NCI-H1436 treated with DMSO at 0.1 percent for 48 hours (cell line): ENCODE measurements around the gene PTPRG.
"Not testable (repeated sequence)": the region's sequence is repeated elsewhere in the genome, so short reads cannot be mapped to it uniquely, and the experiment has no call there.

Experiments used
- DNase-seq: peaks from one replicate; lab custom pipeline; 2025; lab: John Stamatoyannopoulos, UW

The PTPRG gene

DNA sequence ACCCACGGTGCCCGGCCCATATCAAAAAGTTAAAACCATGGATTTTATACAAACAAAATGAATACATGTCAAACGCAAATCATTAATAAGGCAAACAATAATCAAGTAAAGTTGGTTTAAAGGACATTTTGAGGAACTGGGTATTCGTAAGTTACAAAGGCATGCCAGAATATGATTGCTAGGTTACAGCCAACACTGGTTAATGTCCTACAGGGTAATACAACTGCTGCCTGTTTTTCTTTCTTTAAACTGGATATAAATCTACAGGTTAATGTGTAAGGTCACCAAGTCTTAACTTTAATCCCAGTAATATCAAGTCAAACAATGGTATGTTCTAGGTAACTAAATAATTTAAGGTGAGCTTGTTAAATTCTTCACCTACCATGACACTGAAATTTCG lies 166.1 kb downstream of the PTPRG start:
- DNase-seq: no peak

DNA sequence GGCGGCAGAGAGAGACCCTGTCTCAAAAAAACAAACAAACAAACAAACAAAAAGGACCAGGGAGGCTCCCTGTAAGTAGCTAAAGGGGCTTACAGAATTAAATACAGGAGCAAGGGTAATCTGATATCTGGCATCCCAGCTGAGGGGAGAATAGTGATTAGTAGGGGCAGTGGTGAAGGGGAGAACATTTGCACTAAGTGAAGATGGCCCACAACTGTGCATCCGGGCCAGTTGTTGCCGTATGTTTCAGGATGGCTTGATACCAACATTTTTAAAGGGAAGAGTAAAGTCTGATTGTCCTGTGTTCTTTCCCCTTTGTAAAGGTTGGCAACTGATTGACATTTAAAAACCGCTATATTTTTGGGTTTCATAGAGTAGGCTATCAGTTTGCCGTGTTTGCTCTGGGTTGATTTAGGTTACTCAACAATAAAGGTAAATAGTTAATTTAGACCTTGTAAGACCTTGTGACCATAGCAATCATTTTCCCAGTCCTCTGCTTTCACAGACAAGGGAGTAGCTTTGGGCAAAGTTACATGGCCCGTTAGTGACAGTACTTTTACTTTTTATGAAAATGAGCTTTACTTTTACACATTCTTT lies 167.8 kb downstream of the PTPRG start:
- no peak for DNase-seq

DNA sequence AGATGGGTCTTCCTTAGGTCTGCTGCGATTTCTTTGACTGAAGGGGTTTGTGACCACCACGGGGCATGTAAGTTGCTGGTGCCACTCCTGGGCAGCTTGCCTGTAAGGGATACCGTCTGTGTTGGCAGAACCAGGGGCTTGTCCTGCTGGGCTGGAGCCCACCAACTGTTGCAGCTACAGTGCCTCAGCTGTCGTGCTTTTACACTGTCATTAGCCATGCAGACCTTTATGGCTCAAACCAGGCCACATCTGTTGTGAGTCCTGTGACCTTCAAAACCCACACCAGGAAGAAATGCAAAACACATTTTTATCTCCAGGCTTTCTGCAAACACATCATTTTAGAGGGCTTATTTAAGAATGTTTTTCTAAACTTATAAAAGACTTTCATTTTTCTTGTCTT lies 168.7 kb downstream of the PTPRG start:
- DNase-seq: no peak

DNA sequence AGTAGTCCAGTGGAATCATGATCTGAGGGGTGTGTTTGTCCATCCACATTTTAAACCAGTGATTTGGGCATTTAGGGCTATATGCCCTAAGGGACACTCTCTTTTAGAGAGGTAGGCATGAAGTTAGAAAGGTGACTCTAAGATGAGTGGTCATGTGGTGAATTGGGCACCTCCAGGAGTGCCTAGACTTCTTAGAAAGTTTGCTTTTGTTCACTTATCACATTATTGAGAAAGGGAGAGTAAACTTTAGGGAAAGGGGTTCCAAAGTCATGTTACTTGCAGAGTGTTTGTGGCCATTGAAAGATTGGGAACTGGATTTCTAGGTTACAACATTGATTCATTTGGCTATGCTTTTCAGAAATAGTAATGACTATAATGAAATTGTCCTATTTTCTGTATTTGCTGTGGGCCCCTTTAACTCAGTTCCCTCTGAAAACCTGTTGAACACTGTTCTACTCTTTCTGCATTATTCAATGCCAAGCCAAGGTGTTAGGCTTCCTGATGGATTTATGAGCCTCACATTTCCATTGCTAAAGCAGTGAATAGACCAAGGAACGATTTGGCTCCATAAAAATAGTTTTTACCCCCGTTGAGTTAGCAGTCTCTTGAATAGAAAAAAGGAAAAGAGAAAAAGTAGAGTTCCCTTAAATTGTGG lies 169.3 kb downstream of the PTPRG start:
- no peak for DNase-seq

DNA sequence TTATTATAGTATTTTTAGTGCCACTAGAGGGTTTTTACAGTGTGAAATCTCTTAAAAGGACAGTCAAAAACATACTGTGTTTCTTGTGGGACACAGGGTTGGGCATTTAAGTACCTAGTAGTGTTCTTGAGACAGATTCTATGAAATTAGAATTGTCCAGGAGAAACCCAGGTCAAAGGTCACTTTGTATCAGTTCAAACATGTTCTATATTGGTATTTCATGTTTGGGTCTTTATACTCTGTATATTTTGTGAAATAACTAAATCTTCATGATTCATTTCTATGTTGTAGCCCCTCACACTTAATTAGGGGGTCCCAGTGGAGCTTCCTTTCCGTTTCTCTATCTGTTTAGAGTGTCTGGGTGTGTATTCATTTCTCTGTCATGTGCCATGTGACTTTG lies 171.6 kb downstream of the PTPRG start:
- no peak for DNase-seq

DNA sequence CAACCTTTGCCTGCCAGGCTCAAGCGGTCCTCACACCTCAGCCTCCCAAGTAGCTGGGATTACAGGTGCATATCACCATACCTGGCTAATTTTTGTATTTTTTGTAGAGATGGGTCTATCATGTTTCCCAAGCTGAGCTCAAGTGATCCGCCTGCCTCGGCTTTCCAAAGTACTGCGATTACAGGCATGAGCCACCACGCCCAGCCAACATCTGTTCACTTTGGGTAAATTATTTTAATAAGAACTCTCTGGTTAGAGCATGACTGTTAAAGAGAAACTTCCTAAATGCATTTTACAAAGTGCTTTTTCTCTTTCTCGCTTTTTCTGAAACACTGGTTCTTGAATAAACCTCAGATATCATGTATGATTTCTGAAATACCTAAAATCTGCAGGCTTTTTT lies 172.5 kb downstream of the PTPRG start:
- DNase-seq: no peak

DNA sequence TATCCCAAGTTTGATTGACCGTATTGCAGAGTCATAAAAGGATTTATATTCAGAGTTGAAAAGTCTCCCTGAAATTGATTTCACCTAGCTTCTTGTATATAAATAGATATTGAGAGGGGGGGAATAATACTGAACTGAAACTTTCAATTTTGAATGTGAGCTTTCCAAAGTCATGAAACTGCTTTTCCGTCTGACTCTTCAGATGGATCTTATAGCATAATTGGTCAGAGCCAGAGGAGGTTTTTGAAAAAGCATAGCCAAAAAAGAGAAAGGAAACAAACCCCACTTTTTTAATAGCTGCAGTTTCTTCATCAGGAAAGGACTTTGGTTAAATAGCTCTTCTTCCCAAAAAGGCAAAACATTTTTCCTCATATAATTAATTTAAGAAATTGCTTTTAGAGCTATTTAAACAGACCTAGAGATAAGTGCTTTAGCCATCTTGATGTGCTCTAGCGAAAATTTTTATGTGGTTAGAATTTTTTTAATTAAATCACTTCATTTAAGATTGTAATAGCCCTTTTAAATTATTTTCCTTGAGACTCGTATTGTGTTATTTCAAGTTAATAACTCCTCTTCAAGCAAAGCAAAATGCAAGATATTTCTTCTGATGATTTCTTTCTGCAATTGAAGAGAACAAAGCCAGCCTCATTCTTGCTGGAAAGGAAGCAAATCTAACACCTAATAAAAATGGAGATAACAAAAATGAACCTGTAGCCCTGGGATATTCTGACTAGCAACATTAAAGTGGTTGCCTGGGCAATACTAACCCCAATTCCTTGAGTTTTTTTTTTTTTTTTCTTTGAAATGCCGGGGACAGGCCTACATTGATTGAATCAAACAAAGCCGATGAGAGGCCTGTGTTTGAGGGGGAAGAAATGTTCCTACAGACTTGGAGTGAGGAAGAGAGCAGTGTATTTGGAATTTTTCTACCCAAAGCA lies 173.6 kb downstream of the PTPRG start:
- no peak for DNase-seq

DNA sequence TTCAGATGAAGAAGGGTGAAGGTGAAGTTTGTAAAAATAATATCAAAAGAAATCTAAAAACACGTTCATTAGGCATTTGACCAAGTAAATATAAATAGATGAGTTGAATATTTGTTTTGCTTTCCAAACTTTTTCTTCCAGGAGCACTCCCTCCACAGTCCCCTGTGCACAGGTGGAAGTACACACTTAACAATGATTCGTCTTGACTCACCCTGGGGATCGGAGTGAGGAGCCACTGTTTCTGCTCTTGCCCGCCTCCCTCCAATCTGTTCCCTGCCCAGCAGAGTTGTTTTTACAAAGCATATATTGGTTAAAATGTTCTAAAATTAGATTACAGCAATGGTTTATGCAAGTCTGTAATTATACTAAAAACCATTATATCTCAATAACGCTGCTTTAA lies 175.1 kb downstream of the PTPRG start:
- no peak for DNase-seq

DNA sequence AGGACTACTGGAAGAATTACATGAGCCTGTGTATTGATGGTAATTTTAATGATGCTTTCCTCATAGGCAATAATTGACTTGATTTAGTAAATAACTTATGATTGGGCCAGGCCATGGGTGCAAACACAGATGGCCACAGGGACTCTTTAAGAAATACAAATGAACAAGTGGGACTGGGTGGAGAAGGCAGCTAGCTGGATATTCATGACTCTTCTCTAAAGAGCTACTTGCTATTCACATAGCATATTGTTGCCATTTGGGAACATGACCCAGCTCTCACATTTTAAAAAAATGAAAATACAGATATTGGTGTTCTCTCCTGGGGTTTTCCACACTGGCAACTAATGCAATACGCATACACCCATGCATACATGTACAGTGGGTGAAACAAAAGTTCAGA lies 178.3 kb downstream of the PTPRG start:
- DNase-seq: no peak

DNA sequence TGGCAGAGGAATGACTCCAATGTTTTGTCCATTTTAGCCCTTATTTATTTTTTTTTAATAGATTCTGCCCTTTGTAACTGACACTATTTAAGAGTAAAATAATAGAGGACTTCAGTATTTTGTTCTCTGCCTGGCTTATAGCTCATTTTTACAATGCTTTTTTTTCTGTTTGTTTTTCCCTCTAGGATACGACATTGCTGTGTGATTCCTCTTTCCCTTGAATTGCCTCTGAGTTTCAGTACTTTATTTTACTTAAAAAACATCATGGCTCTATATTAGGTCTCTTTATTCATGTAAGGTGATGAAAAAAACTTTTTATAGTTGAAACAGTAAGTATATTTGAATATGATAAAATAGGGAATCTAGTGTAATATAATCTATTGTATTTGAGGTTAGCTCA lies 179.1 kb downstream of the PTPRG start:
- no peak for DNase-seq

DNA sequence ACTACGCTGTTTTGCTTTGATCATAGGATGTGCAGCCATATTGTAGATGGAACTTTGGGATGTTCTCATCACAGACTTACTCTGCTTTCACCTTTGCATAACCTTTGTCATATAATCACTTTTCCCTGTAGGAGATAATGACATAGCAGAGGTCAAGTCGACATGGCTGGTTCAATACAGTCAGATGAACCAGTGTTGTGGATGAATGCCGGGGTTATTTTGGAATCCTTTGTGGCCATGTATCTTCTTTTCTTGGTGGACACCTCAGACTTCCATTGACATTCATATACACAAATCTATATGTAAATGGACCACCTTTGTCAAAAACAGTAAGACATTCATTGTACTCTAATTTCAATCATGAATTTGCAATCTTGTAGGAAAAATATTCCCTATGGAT lies 180.2 kb downstream of the PTPRG start:
- DNase-seq: no peak

DNA sequence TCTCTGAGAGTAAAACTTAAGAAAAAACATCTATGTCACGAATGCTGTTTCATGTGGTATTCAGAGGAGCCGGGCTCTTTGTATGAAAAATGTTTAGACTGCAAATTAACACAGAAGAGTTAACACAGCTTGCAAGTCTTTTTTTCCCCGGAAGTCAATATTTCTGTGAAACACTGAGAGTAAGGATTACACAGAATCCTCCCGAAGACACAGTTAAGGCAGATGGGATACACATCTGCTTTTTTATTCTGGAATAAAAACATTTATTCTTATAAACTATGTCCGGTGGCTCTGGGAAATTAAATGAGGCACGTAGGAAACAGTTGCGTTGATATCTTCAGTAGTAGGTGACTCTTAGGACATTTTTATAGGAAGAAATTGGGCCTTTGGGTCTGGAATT lies 180.6 kb downstream of the PTPRG start:
- no peak for DNase-seq

DNA sequence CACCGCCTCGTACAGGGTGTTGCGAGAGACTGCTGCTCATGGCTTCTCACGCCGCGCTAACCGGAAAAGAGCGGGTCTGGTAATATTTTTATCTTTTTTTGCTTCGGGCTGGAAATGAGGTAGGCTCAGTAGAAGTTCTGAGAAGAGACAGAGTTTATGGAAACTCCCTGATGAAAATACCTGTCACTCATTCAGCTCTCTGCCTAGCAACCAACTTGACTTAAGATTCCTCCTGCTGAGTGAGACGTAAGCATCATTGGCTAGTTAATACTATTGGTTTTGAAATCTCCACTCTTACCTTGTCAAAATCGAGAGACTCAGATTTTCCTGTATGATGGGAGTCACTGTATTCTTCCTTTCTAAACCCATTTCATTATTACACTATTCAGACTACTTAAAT lies 181.7 kb downstream of the PTPRG start:
- no peak for DNase-seq

DNA sequence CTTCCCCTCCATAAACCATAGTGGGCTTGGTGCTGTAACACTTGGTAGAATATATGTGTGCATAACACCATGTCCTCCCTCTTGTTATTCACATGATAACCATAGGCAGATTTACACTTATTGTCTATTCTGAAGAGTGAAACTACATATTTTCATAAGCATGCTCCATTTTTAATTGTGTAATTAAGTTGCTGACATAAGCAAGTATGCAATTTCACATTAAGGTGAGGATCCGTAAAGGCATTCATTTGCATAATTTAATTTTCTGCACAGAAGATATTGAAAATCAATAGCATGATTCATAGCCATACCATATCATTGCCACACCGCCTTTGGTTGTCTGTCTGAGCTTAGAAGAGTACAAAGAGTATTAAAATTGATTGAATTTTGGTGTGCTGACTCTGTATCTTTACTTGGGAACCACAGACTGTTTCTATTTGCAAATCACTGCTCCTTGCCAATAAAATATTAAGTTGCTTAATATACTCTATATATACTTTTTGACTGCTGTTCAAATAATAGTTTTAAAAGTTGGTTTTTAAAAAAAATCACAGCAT lies 182.4 kb downstream of the PTPRG start:
- DNase-seq: no peak

DNA sequence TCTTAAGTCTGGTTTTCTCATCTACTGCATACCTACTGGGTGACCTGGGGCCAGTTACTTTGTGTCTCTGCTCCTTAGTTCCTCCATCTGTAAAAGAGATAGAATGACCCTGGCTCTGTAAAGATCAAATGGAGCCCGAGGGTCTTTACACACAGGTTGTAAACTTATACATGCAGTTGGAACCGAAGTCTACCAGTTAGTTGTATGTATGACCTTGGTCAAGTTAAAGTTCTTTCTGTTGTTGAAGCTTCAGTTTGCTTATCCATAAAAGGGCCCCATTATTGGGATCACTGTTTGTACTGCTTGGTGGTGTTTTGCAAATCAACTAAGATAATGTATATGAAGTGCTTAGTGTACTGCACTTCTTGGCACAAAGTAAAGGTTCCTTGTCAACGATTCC lies 186.9 kb downstream of the PTPRG start:
- no peak for DNase-seq

DNA sequence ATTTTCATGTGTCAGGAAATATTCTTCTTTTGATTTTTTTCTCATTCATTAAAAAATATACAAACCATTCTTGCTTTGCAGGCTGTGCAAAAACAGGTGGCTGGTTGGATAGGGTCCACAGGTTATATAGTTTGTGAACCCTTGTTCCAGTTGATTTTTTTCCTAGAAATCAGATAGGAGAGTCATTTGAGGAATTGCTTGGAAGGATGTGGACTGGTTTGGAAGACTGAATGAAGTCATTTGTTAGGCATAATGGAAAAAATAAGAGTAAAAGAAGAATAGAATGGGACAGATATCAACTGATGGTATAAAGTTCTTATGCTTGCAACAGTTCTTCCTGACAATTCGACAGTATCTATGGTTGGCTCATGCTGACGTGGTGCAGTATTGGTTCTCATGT lies 189.4 kb downstream of the PTPRG start:
- DNase-seq: no peak

DNA sequence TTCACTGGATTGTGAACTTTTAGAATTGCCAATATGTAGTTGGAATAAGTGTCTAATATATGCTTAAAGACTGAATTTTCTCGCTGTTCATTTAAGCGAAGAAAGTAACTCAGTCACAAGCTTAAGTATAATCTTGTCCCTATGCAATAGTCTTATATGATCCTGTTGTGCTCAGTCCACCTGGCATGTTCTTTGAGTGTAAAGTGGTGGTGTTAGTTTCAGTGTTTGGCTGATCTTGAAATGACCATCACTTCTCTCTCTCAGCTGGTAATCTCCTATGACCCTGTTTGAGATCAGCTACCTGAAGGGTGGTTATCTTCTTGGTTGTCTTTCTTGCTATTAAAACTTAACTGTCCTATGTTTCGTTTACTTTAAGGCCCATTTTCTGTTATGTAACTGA lies 197.5 kb downstream of the PTPRG start:
- DNase-seq: no peak

DNA sequence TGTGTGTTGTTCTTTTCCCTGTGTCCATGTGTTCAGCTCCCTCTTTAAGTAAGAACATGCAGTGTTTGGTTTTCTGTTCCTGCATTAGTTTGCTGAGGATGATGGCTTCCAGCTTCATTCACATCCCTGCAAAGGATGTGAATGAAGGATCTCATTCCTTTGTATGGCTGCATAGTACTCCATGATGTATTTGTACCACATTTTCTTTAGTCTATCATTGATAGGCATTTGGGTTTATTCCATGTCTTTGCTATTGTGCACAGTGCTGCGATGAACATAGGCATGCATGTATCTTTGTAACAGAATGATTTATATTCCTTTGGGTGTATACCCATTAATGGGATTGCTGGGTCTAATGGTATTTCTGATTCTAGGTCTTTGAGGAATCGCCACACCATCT lies 199.4 kb downstream of the PTPRG start:
- not testable (repeated sequence) for DNase-seq

DNA sequence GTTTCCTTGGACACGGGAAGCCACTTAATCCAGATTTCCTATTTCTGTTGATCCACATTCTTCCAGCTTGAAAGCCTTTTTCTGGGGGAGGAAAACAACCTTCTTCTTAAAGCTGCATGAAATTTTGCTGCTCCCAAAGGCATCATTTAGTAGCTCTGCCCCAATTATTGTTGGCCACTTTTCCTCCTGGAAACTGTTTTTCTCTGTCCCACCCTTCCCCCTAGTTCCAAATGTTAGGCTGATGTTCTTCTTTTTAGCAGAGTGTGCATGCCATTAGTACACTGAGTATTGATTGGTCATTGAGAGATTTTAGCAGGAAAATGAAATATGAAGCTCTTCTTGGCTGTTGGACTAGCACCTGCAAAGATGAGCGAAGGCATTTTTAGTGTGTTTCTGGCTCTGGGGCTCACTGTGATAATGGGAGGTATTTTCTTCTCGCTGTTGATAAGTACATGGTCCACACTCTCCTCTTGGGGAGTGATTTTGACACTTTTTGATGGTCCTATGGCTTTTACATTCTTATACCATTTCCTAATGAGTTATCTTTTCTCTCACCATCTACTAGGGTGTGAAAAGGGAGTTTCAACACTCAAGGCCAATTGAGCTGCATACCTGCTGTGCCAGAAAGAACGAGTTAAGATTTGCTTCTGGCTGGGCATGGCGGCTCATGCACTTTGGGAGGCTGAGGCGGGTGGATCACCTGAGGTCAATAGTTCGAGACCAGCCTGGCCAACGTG lies 200.5 kb downstream of the PTPRG start:
- no peak for DNase-seq

DNA sequence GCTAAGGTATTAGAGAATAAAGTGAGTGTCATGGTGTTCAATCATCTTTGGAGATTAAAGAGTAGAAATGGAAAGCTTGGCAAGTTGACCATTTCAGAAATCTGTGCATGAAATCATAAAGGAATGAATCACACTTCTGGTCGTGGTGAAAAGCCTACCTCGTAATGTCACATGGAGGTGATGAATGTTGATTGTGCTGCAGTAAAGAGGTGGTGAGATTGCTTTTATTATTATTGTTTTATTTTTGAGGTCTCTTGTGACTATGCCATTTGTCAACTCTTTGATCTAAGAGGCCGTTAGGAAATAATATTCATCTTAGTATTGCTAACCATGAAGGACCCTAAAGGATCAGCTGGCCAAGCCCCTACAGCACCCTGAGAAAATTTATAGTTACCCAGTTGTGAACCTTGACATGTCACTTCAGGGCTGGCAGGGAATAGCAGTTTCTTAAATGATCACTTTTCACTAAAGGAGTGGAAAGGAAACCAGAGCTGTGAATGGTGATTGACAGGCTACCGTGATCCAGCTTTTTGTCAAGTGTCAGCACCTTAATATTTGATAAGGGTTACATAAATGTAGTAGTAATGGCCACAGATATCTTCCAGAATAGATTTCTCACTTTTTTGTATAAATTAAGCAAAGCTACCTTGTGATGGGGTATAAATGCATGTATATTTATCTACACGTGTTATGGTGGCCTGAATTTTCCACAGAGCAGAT lies 203.9 kb downstream of the PTPRG start:
- no peak for DNase-seq

DNA sequence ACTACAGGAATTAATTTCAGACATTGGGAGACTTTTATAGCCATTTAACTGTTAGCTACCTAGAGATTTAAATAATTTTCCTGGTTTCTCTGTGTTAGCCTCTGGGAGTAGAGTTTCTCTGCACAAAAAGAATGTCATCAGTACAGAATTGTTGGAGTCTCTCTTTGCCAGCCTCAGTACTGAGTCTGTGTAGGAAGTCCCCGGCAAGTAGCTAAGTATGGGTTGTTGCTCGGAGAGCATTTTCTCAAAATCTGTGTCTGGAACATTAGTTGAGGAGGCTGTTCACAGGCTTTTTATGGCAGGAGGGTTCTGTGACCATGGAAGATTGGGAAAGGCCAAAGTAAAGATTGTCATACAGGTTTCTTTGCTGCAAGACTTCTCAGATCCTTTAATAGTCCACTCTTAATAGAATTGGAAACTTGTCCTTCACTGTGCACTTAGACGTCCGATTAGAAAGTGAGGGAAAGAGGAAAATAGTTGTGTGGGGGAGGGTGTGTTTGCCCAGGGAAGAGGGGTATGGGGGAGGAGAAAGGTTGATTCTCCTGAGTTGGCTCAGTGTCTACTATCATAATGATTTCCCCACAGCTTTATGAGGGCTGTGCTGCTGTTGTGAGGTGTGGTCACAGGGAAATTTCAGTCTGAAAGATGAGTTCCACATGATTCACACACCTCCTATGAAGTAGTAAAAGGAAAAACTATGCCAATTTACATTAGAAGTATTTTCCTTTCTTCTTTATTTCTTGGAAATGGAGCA lies 207.1 kb downstream of the PTPRG start:
- no peak for DNase-seq
